ENCODE data around the gene TIMP2. TPM values are rescaled to one million over a fixed set of nuclear protein-coding genes. Genes with fewer than 3 reads are reported as not detected.

The TIMP2 gene
- total and polyA plus RNA-seq, 4 donors, result 8.9 to 37.6 (median 10.1) TPM

- no peaks in the 10 kb centered on the region for H3K4me1 ChIP-seq (ENCODE audit: control insufficient read depth in 4 of 4, insufficient read depth in 4 of 4, low read length in 3 of 4)
- H3K9me3 ChIP-seq (ENCODE audit: control insufficient read depth in 4 of 4, low read length in 3 of 4), result no peaks in the 10 kb centered on the region
- WGBS, result 90% methylated on average over 14 of the region's 14 CpGs
- DNase-seq (ENCODE audit: low spot score), result no peak
- peak overlapping the region in 1 of 2 donors; percentile 7 for H3K27ac ChIP-seq (ENCODE audit: low read depth in 1 of 2, low read length in 2 of 2)
- TF ChIP-seq GABPA (IDR thresholded peaks at IDR 0.05 in 1 of 2, conservative IDR thresholded peaks at IDR 0.05 in 1 of 2) (no peak), JUND (IDR thresholded peaks at IDR 0.05) (no peak), RXRA (IDR thresholded peaks at IDR 0.05) (no peak)
- H3K4me3 ChIP-seq (ENCODE audit: low read depth in 1 of 3, low read length in 3 of 3), result no peak overlapping the region
- peak overlapping the region in 1 of 2 donors; percentile 43 for H3K9ac ChIP-seq (ENCODE audit: low read depth in 1 of 2, low read length in 2 of 2)
- H3K27me3 ChIP-seq (ENCODE audit: control insufficient read depth in 4 of 4, insufficient read depth in 4 of 4, low read length in 3 of 4), result no peaks in the 10 kb centered on the region
- H3K36me3 ChIP-seq (ENCODE audit: control insufficient read depth in 4 of 4, insufficient read depth in 3 of 4, low read depth in 1 of 4, low read length in 3 of 4), result peaks cover 23 to 78% (median 38%) of the 10 kb centered on the region in 4 donors
These were observed 119.9 kb downstream of the TIMP2 start for GRCh38 chr17:78805301-78805700.

- Histone ChIP-seq H3K9ac (ENCODE audit: low read depth in 1 of 2, low read length in 2 of 2) (no peak overlapping the region), H3K4me3 (ENCODE audit: low read depth in 1 of 3, low read length in 3 of 3) (no peak overlapping the region), H3K9me3 (ENCODE audit: control insufficient read depth in 4 of 4, low read length in 3 of 4) (no peaks in the 10 kb centered on the region), H3K27me3 (ENCODE audit: control insufficient read depth in 4 of 4, insufficient read depth in 4 of 4, low read length in 3 of 4) (no peaks in the 10 kb centered on the region), H3K4me1 (ENCODE audit: control insufficient read depth in 4 of 4, insufficient read depth in 4 of 4, low read length in 3 of 4) (no peaks in the 10 kb centered on the region), H3K36me3 (ENCODE audit: control insufficient read depth in 4 of 4, insufficient read depth in 3 of 4, low read depth in 1 of 4, low read length in 3 of 4) (peaks cover 20 to 75% (median 38%) of the 10 kb centered on the region in 4 donors), H3K27ac (ENCODE audit: low read depth in 1 of 2, low read length in 2 of 2) (peak overlapping the region in 1 of 2 donors; percentile 7)
- 87% methylated on average over 11 of the region's 11 CpGs for WGBS
- no peak for TF ChIP-seq HNF4A (conservative IDR thresholded peaks at IDR 0.05)
- DNase-seq (ENCODE audit: low spot score), result no peak
These were observed 120.4 kb downstream of the TIMP2 start for GRCh38 chr17:78804777-78805176.

- no peak overlapping the region for H3K4me3 ChIP-seq (ENCODE audit: low read depth in 1 of 3, low read length in 3 of 3)
- H3K27me3 ChIP-seq (ENCODE audit: control insufficient read depth in 4 of 4, insufficient read depth in 4 of 4, low read length in 3 of 4), result no peaks in the 10 kb centered on the region
- no peak overlapping the region for H3K9ac ChIP-seq (ENCODE audit: low read depth in 1 of 2, low read length in 2 of 2)
- H3K4me1 ChIP-seq (ENCODE audit: control insufficient read depth in 4 of 4, insufficient read depth in 4 of 4, low read length in 3 of 4), result no peaks in the 10 kb centered on the region
- WGBS, result 85% methylated on average over 21 of the region's 21 CpGs
- H3K27ac ChIP-seq (ENCODE audit: low read depth in 1 of 2, low read length in 2 of 2), result no peak overlapping the region
- no peaks in the 10 kb centered on the region for H3K9me3 ChIP-seq (ENCODE audit: control insufficient read depth in 4 of 4, low read length in 3 of 4)
- H3K36me3 ChIP-seq (ENCODE audit: control insufficient read depth in 4 of 4, insufficient read depth in 3 of 4, low read depth in 1 of 4, low read length in 3 of 4), result peaks cover 20 to 73% (median 32%) of the 10 kb centered on the region in 4 donors
- TF ChIP-seq GABPA (IDR thresholded peaks at IDR 0.05 in 1 of 2, conservative IDR thresholded peaks at IDR 0.05 in 1 of 2), result no peak
- TF ChIP-seq FOXA1 (IDR thresholded peaks at IDR 0.05), result no peak
- TF ChIP-seq RXRA (IDR thresholded peaks at IDR 0.05), result no peak
- TF ChIP-seq MAX (IDR thresholded peaks at IDR 0.05), result no peak
- TF ChIP-seq TAF1 (conservative IDR thresholded peaks at IDR 0.05), result no peak
- TF ChIP-seq HNF4G (IDR thresholded peaks at IDR 0.05), result no peak
- no peak for TF ChIP-seq RAD21 (IDR thresholded peaks at IDR 0.05)
- TF ChIP-seq YY1 (IDR thresholded peaks at IDR 0.05), result no peak
- no peak for TF ChIP-seq FOXA2 (IDR thresholded peaks at IDR 0.05)
- TF ChIP-seq JUND (IDR thresholded peaks at IDR 0.05), result no peak
- TF ChIP-seq EGR1 (IDR thresholded peaks at IDR 0.05; ENCODE audit: low read depth in 2 of 2), result no peak
- no peak for TF ChIP-seq ATF3 (IDR thresholded peaks at IDR 0.05)
- TF ChIP-seq CTCF (IDR thresholded peaks at IDR 0.05; ENCODE audit: low read depth, low read length, missing input control), result no peak
- TF ChIP-seq HNF4A (conservative IDR thresholded peaks at IDR 0.05), result no peak
- TF ChIP-seq ZBTB33 (IDR thresholded peaks at IDR 0.05), result no peak
- no peak for TF ChIP-seq NR2F2 (IDR thresholded peaks at IDR 0.05)
- TF ChIP-seq REST (IDR thresholded peaks at IDR 0.05), result no peak
- DNase-seq (ENCODE audit: low spot score), result no peak
These were observed 121.9 kb downstream of the TIMP2 start for GRCh38 chr17:78803186-78803845.
